H1 (cell line): ENCODE results near the gene CRNN. TPM values are rescaled to one million over a fixed set of nuclear protein-coding genes. Genes with fewer than 3 reads are reported as not detected.

Experiments
- CTCF ChIA-PET: fragments of 300-600 bp; sonication (Branson Sonifier 250); formaldehyde crosslinking; loops from one replicate; lab custom pipeline; 2021; ENCODE audit not compliant: partially characterized antibody; lab: Charles Lee
- POLR2A ChIA-PET: fragments of 300-600 bp; sonication (Branson Sonifier 250); formaldehyde crosslinking; loops from one replicate; lab custom pipeline; 2021; ENCODE audit warnings: inconsistent platforms; ENCODE audit not compliant: partially characterized antibody; lab: Charles Lee
- DNase-seq, 2 experiments: peaks; one replicate each; pipeline versions ENCODE4 v3.0.0 to v3.0.0-alpha.2; 2010 to 2022; ENCODE audit warnings: low spot score in 2 of 2, low read depth in 1 of 2, mixed read lengths in 1 of 2
- FAIRE-seq: peaks from 2 replicates; lab custom pipeline; 2011; peaks lifted over from hg19 to GRCh38; lab: Jason Lieb, UNC
- H2AFZ ChIP-seq: 2 replicates; pipeline ENCODE4 v1.8.1; 2012; ENCODE audit warnings: low read length, inconsistent platforms
- H2AK5ac ChIP-seq: 2 replicates; pipeline ENCODE4 v1.6.1; 2013; ENCODE audit warnings: low read depth, low read length
- H2BK120ac ChIP-seq: replicated peaks from 2 replicates; pipeline ENCODE3; 2013; ENCODE audit warnings: low read depth, low read length, inconsistent platforms
- H2BK12ac ChIP-seq: 2 replicates; pipeline ENCODE4 v1.6.1; 2013; ENCODE audit warnings: low read depth, low read length
- H2BK15ac ChIP-seq: 2 replicates; pipeline ENCODE4 v1.6.1; 2013; ENCODE audit warnings: low read length
- H2BK20ac ChIP-seq: 2 replicates; pipeline ENCODE4 v1.6.1; 2013; ENCODE audit warnings: low read length
- H2BK5ac ChIP-seq: 2 replicates; pipeline ENCODE4 v1.6.1; 2013; ENCODE audit warnings: low read depth, low read length
- H3K14ac ChIP-seq: 2 replicates; pipeline ENCODE4 v1.6.1; 2013; ENCODE audit warnings: inconsistent platforms; ENCODE audit not compliant: insufficient read length
- H3K18ac ChIP-seq: 2 replicates; pipeline ENCODE4 v1.6.1; 2013; ENCODE audit warnings: low read length; ENCODE audit errors: extremely low read depth
- H3K23ac ChIP-seq: 2 replicates; pipeline ENCODE4 v1.6.1; 2013; ENCODE audit warnings: inconsistent platforms; ENCODE audit not compliant: insufficient read length
- H3K23me2 ChIP-seq: 2 replicates; pipeline ENCODE4 v1.6.1; 2013; ENCODE audit warnings: low read depth, low read length
- H3K27ac ChIP-seq: 2 replicates; pipeline ENCODE4 v1.6.1; 2011; ENCODE audit warnings: low read depth, low read length, inconsistent platforms
- H3K27me3 ChIP-seq, 4 experiments: replicated peaks in 1 of 4; 1 replicate in 1 of 4; 2 replicates in 3 of 4; pipeline versions ENCODE4 v1.6.1 to v1.8.1; 2011 to 2013; ENCODE audit warnings: low read length in 3 of 4, mild to moderate bottlenecking in 3 of 4, inconsistent platforms in 2 of 4, mixed read lengths in 2 of 4, moderate library complexity in 1 of 4; ENCODE audit not compliant: control insufficient read depth in 3 of 4, insufficient read depth in 3 of 4; ENCODE audit errors: extremely low read depth in 1 of 4
- H3K36me3 ChIP-seq, 4 experiments: 2 replicates each; pipeline versions ENCODE4 v1.6.1 to v1.8.1; 2011 to 2013; ENCODE audit warnings: mild to moderate bottlenecking in 4 of 4, low read length in 3 of 4, moderate library complexity in 2 of 4, control low read depth in 1 of 4, inconsistent platforms in 1 of 4; ENCODE audit not compliant: insufficient read depth in 4 of 4, control insufficient read depth in 2 of 4
- H3K4ac ChIP-seq: replicated peaks from 2 replicates; pipeline ENCODE3; 2013; ENCODE audit warnings: low read length, low read depth, mixed read lengths, inconsistent platforms; ENCODE audit not compliant: insufficient read length
- H3K4me1 ChIP-seq, 4 experiments: replicated peaks in 1 of 4; 1 replicate in 1 of 4; 2 replicates in 3 of 4; pipeline versions ENCODE4 v1.6.1 to v1.8.1; 2011 to 2013; ENCODE audit warnings: low read length in 3 of 4, inconsistent platforms in 2 of 4, mixed read lengths in 1 of 4; ENCODE audit not compliant: insufficient read depth in 4 of 4, control insufficient read depth in 3 of 4
- H3K4me2 ChIP-seq, 2 experiments: 2 replicates each; pipeline versions ENCODE4 v1.6.1 to v1.8.1; 2011 to 2013; ENCODE audit warnings: low read depth in 2 of 2, low read length in 2 of 2, control low read depth in 1 of 2, inconsistent platforms in 1 of 2, mild to moderate bottlenecking in 1 of 2; ENCODE audit not compliant: insufficient read depth in 1 of 2
- H3K4me3 ChIP-seq, 4 experiments: fragments of 200-600, 300-600 bp in 1 of 4; sonication (generic), shearing (Covaris generic), sonication (Bioruptor Twin) in 1 of 4; 2 replicates each; pipeline versions ENCODE4 v1.5.1 to v1.8.1; 2011 to 2016; ENCODE audit warnings: low read length in 4 of 4, low read depth in 3 of 4, control low read depth in 2 of 4, inconsistent platforms in 2 of 4, mild to moderate bottlenecking in 2 of 4, mixed read lengths in 1 of 4, moderate library complexity in 1 of 4; ENCODE audit not compliant: insufficient read depth in 2 of 4; ENCODE audit errors: extremely low read depth in 1 of 4
- H3K56ac ChIP-seq: replicated peaks from 2 replicates; pipeline ENCODE3; 2013; ENCODE audit warnings: low read depth, mild to moderate bottlenecking, mixed read lengths, low read length, inconsistent platforms; ENCODE audit not compliant: insufficient read length
- H3K79me1 ChIP-seq: 2 replicates; pipeline ENCODE4 v1.6.1; 2013; ENCODE audit warnings: low read depth, low read length, control low read depth
- H3K79me2 ChIP-seq, 2 experiments: 2 replicates each; pipeline versions ENCODE4 v1.6.1 to v1.8.1; 2012 to 2013; ENCODE audit warnings: low read length in 2 of 2, mild to moderate bottlenecking in 2 of 2, inconsistent platforms in 1 of 2; ENCODE audit not compliant: insufficient read depth in 2 of 2, control insufficient read depth in 1 of 2
- H3K9ac ChIP-seq, 4 experiments: replicated peaks in 1 of 4; 1 replicate in 1 of 4; 2 replicates in 3 of 4; pipeline versions ENCODE4 v1.6.1 to v1.8.1; 2011 to 2013; ENCODE audit warnings: low read depth in 3 of 4, low read length in 3 of 4, control low read depth in 2 of 4, mild to moderate bottlenecking in 2 of 4, moderate library complexity in 2 of 4, inconsistent platforms in 1 of 4; ENCODE audit errors: extremely low read depth in 1 of 4
- H3K9me3 ChIP-seq, 2 experiments: 2 replicates each; pipeline versions ENCODE4 v1.6.1 to v1.8.1; 2012 to 2013; ENCODE audit warnings: mild to moderate bottlenecking in 2 of 2, moderate library complexity in 2 of 2, control low read depth in 1 of 2, inconsistent platforms in 1 of 2, low read depth in 1 of 2, low read length in 1 of 2, mixed read lengths in 1 of 2; ENCODE audit not compliant: insufficient read depth in 2 of 2
- H4K20me1 ChIP-seq, 2 experiments: replicated peaks in 1 of 2; 2 replicates each; pipeline versions ENCODE3 to v1.8.1; 2011 to 2013; ENCODE audit warnings: inconsistent platforms in 2 of 2, low read length in 2 of 2, mild to moderate bottlenecking in 1 of 2; ENCODE audit not compliant: insufficient read depth in 2 of 2, control insufficient read depth in 1 of 2
- H4K5ac ChIP-seq: 2 replicates; pipeline ENCODE4 v1.6.1; 2013; ENCODE audit warnings: low read length, low read depth, mixed read lengths, inconsistent platforms; ENCODE audit not compliant: insufficient read length
- H4K8ac ChIP-seq: 2 replicates; pipeline ENCODE4 v1.8.0; 2013; ENCODE audit warnings: mild to moderate bottlenecking, moderate library complexity, low read length, inconsistent platforms; ENCODE audit not compliant: insufficient read depth; ENCODE audit errors: extremely low read depth
- H4K91ac ChIP-seq: replicated peaks from 2 replicates; pipeline ENCODE3; 2013; ENCODE audit warnings: low read length, mixed read lengths, inconsistent platforms; ENCODE audit not compliant: insufficient read length
- CBX5 ChIP-seq: fragments of 300-800, 300-1000 bp; sonication (generic); IDR thresholded peaks from 2 replicates; pipeline ENCODE4 v1.7.1; 2016; ENCODE audit warnings: antibody characterized with exemption, low read length, low read depth
- CHD2 ChIP-seq: IDR thresholded peaks from 2 replicates; pipeline ENCODE4 v1.6.1; 2012; ENCODE audit warnings: low read length, improper control_type of control experiment
- FOSL1 ChIP-seq: IDR thresholded peaks from 2 replicates; pipeline ENCODE4 v1.6.1; 2011; ENCODE audit warnings: mild to moderate bottlenecking, low read depth, low read length, moderate library complexity; ENCODE audit not compliant: insufficient read depth
- GABPA ChIP-seq: IDR thresholded peaks from 2 replicates; pipeline ENCODE4 v1.6.1; 2011; ENCODE audit warnings: mild to moderate bottlenecking, low read length, moderate library complexity, borderline replicate concordance; ENCODE audit not compliant: insufficient read depth
- JUN ChIP-seq: IDR thresholded peaks from 2 replicates; pipeline ENCODE4 v1.6.1; 2011; ENCODE audit warnings: low read depth, mild to moderate bottlenecking, improper control_type of control experiment, low read length
- NRF1 ChIP-seq: IDR thresholded peaks from 2 replicates; pipeline ENCODE4 v1.6.1; 2011; ENCODE audit warnings: mild to moderate bottlenecking, low read depth, low read length, improper control_type of control experiment
- TCF12 ChIP-seq: IDR thresholded peaks from 2 replicates; pipeline ENCODE4 v1.6.1; 2011; ENCODE audit warnings: low read depth, mild to moderate bottlenecking, low read length
- WGBS, 2 experiments: shearing (Covaris generic) in 1 of 2; methylation state at CpG; one replicate each; pipeline versions ENCODE4 v1.1.6 to v1.1.7; 2013 to 2015; ENCODE audit warnings: low lambda C conversion rate in 2 of 2, mixed read lengths in 2 of 2, inconsistent platforms in 1 of 2, low coverage in 1 of 2, missing lambda C conversion rate in 1 of 2; ENCODE audit not compliant: insufficient replicate concordance in 2 of 2, insufficient coverage in 1 of 2, insufficient read length in 1 of 2; ENCODE audit errors: extremely low coverage in 1 of 2, missing lambda C conversion rate in 1 of 2; 5-methylcytosine and 5-hydroxymethylcytosine counted together
- polyA plus RNA-seq, 7 experiments: library from polyadenylated mRNA; depleted of rRNA in 3 of 7; stranded (reverse) in 5 of 7; unstranded in 2 of 7; fragments of >200 nt in 5 of 7; fragments of 200-250 nt in 2 of 7; gene quantifications; 1 replicate in 5 of 7; 2 replicates in 1 of 7; 4 replicates in 1 of 7; pipeline versions ENCODE4 v1.2.1 to v1.2.3, GENCODE V29; 2011 to 2013; ENCODE audit warnings: missing spikeins in 2 of 7, mixed read lengths in 2 of 7
- total RNA-seq: library from RNA; stranded (reverse); fragmentation: NEBNext Ultra II Directional; extraction: Animal tissue kit (Norgen Biotek cat#: 25700); gene quantifications from 2 replicates; pipeline ENCODE4 v1.2.1, GENCODE V29; 2021

The CRNN gene
- total and polyA plus RNA-seq, 2 of the 8 experiments (the other 6 are each of a cell fraction or from before 2014, with no cell fraction given), result not detected

GRCh38 chr1:152411134-152411533 is 2.9 kb downstream of the CRNN start:
- H4K91ac ChIP-seq, result no peak overlapping the region
- H3K14ac ChIP-seq, result no peak overlapping the region
- no peak overlapping the region for H2BK12ac ChIP-seq
- no peak overlapping the region for H4K5ac ChIP-seq
- no peak for FAIRE-seq
- H3K4me3 ChIP-seq, result no peak overlapping the region
- H3K9me3 ChIP-seq, result peaks cover 78 to 80% of the 10 kb centered on the region in 2 experiments
- H3K4me2 ChIP-seq, result no peak overlapping the region
- no peaks in the 10 kb centered on the region for H3K36me3 ChIP-seq
- no peaks in the 10 kb centered on the region; the same call in 1 of the 2 replicates for H3K79me1 ChIP-seq
- no peak overlapping the region for H3K9ac ChIP-seq
- H3K18ac ChIP-seq, result no peak overlapping the region
- H2BK120ac ChIP-seq, result no peak overlapping the region
- H2AK5ac ChIP-seq, result no peak overlapping the region
- no peaks in the 10 kb centered on the region for H4K20me1 ChIP-seq
- H4K8ac ChIP-seq, result no peak overlapping the region
- no peak overlapping the region for H2AFZ ChIP-seq
- no peak overlapping the region for H3K56ac ChIP-seq
- CTCF ChIA-PET, result no interaction called here
- no peak overlapping the region for H3K27ac ChIP-seq
- no peaks in the 10 kb centered on the region for H3K23me2 ChIP-seq
- no peaks in the 10 kb centered on the region for H3K4me1 ChIP-seq
- no peak for DNase-seq
- H3K4ac ChIP-seq, result no peak overlapping the region
- no peaks in the 10 kb centered on the region for H3K27me3 ChIP-seq
- H3K23ac ChIP-seq, result no peak overlapping the region
- H2BK20ac ChIP-seq, result no peak overlapping the region
- TF ChIP-seq TCF12 (no peak), GABPA (no peak), FOSL1 (no peak), CBX5 (no peak), JUN (no peak), NRF1 (no peak), CHD2 (no peak)
- TF ChIP-seq, all 59 proteins: peak for 0
- 62% methylated on average over 2 of the region's 2 CpGs; no CpG with 5 or more reads in 1 of the 2 experiments for WGBS, 2 experiments
- Histone ChIP-seq H2BK5ac (no peak overlapping the region), H3K79me2 (no peaks in the 10 kb centered on the region), H2BK15ac (no peak overlapping the region)
- POLR2A ChIA-PET, result no interaction called here
